SU-DHL-6 (cell line): ENCODE data around the gene CNTNAP4.

Source experiments
- H2AFZ ChIP-seq: fragments of 200-600 bp; sonication (generic); 2 replicates; pipeline ENCODE4 v1.6.1; 2014; ENCODE audit warnings: low read depth, mild to moderate bottlenecking, moderate library complexity, mixed read lengths, antibody characterized with exemption, low read length; ENCODE audit not compliant: severe bottlenecking
- H3F3A ChIP-seq: fragments of 200-600 bp; shearing (Covaris generic); 2 replicates; pipeline ENCODE4 v1.6.0; 2016; ENCODE audit warnings: antibody characterized with exemption, mild to moderate bottlenecking; ENCODE audit not compliant: insufficient read depth
- H3K27ac ChIP-seq: fragments of 200-600 bp; sonication (generic); 2 replicates; pipeline ENCODE4 v1.5.1; 2016; ENCODE audit warnings: low read depth, mild to moderate bottlenecking, low read length, moderate library complexity, mixed read lengths
- H3K27me3 ChIP-seq: fragments of 200-600 bp; sonication (generic), shearing (Covaris generic); 2 replicates; pipeline ENCODE4 v1.6.0; 2014; ENCODE audit warnings: mild to moderate bottlenecking, low read length
- H3K36me3 ChIP-seq: fragments of 200-600 bp; sonication (generic); 2 replicates; pipeline ENCODE4 v1.6.1; 2014; ENCODE audit warnings: mild to moderate bottlenecking, low read length, mixed read lengths
- H3K4me2 ChIP-seq: fragments of 300-600, 200-600 bp; shearing (Covaris generic), sonication (generic); 2 replicates; pipeline ENCODE4 v1.6.0; 2014; ENCODE audit warnings: low read length, low read depth, mild to moderate bottlenecking; ENCODE audit not compliant: poor library complexity, severe bottlenecking
- H3K4me3 ChIP-seq: fragments of 200-600 bp; sonication (generic); 2 replicates; pipeline ENCODE4 v1.5.1; 2014; ENCODE audit warnings: antibody characterized with exemption, low read length, mild to moderate bottlenecking, mixed read lengths; ENCODE audit not compliant: insufficient read depth, poor library complexity, severe bottlenecking
- H3K79me2 ChIP-seq: fragments of 200-600 bp; sonication (generic); 2 replicates; pipeline ENCODE4 v1.6.1; 2014; ENCODE audit warnings: mild to moderate bottlenecking, low read length, moderate library complexity; ENCODE audit not compliant: insufficient read depth
- H3K9ac ChIP-seq: fragments of 200-600 bp; sonication (generic); 2 replicates; pipeline ENCODE4 v1.7.0; 2014; ENCODE audit warnings: mild to moderate bottlenecking, low read length
- H3K9me2 ChIP-seq: fragments of 200-600 bp; sonication (generic); replicated peaks from 2 replicates; pipeline ENCODE4 v1.6.1; 2014; ENCODE audit warnings: low read length; ENCODE audit not compliant: insufficient read depth
- H3K9me3 ChIP-seq: fragments of 200-600 bp; sonication (generic); 2 replicates; pipeline ENCODE4 v1.6.1; 2014; ENCODE audit warnings: low read length, mixed read lengths; ENCODE audit not compliant: insufficient read depth
- H4K20me1 ChIP-seq: fragments of 200-600 bp; sonication (generic); 2 replicates; pipeline ENCODE4 v1.6.1; 2014; ENCODE audit warnings: low read depth, mild to moderate bottlenecking, antibody characterized with exemption, low read length, moderate library complexity, mixed read lengths
- EZH2phosphoT487 ChIP-seq: fragments of 200-600 bp; sonication (generic), shearing (Covaris generic); conservative IDR thresholded peaks from 2 replicates; pipeline ENCODE4 v1.6.1; 2018; ENCODE audit warnings: mild to moderate bottlenecking, antibody characterized with exemption, low read length, moderate library complexity, mixed read lengths
- TF ChIP-seq, protein P1 (sequence below): fragments of 200-600 bp; sonication (generic); IDR thresholded peaks from one replicate; pipeline ENCODE4 v1.5.1; 2017; ENCODE audit warnings: antibody characterized with exemption, mild to moderate bottlenecking, low read length, moderate library complexity; ENCODE audit not compliant: insufficient read depth, poor library complexity, severe bottlenecking

The CNTNAP4 gene

GRCh38 chr16:76235025-76235424, 42.2 kb upstream of the CNTNAP4 start:
- no peaks in the 10 kb centered on the region for H3K36me3 ChIP-seq
- no peak overlapping the region for H3K9ac ChIP-seq
- H3K4me2 ChIP-seq, result no peak overlapping the region
- no peak overlapping the region for H3K27ac ChIP-seq
- no peak overlapping the region for H2AFZ ChIP-seq
- H3K27me3 ChIP-seq, result no peaks in the 10 kb centered on the region
- H3K9me2 ChIP-seq, result no peaks in the 10 kb centered on the region
- no peak for TF ChIP-seq EZH2phosphoT487
- TF ChIP-seq, protein P1, sequence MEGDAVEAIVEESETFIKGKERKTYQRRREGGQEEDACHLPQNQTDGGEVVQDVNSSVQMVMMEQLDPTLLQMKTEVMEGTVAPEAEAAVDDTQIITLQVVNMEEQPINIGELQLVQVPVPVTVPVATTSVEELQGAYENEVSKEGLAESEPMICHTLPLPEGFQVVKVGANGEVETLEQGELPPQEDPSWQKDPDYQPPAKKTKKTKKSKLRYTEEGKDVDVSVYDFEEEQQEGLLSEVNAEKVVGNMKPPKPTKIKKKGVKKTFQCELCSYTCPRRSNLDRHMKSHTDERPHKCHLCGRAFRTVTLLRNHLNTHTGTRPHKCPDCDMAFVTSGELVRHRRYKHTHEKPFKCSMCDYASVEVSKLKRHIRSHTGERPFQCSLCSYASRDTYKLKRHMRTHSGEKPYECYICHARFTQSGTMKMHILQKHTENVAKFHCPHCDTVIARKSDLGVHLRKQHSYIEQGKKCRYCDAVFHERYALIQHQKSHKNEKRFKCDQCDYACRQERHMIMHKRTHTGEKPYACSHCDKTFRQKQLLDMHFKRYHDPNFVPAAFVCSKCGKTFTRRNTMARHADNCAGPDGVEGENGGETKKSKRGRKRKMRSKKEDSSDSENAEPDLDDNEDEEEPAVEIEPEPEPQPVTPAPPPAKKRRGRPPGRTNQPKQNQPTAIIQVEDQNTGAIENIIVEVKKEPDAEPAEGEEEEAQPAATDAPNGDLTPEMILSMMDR, result no peak
- no peaks in the 10 kb centered on the region for H3K9me3 ChIP-seq
- H3F3A ChIP-seq, result no peaks in the 10 kb centered on the region
- H3K4me3 ChIP-seq, result no peak overlapping the region
- H3K79me2 ChIP-seq, result no peaks in the 10 kb centered on the region
- no peaks in the 10 kb centered on the region for H4K20me1 ChIP-seq

- TF ChIP-seq EZH2phosphoT487, result no peak
- TF ChIP-seq, protein P1, result no peak
- H3K36me3 ChIP-seq, result no peaks in the 10 kb centered on the region
- H3K9me3 ChIP-seq, result no peaks in the 10 kb centered on the region
- no peaks in the 10 kb centered on the region for H3K27me3 ChIP-seq
- H3F3A ChIP-seq, result no peaks in the 10 kb centered on the region
- no peak overlapping the region for H3K9ac ChIP-seq
- H3K4me2 ChIP-seq, result no peak overlapping the region
- no peaks in the 10 kb centered on the region for H3K9me2 ChIP-seq
- H3K4me3 ChIP-seq, result no peak overlapping the region
- H3K27ac ChIP-seq, result no peak overlapping the region
- H3K79me2 ChIP-seq, result no peaks in the 10 kb centered on the region
- no peak overlapping the region for H2AFZ ChIP-seq
- no peaks in the 10 kb centered on the region for H4K20me1 ChIP-seq
Measured at GRCh38 chr16:76235426-76235825, 41.8 kb upstream of the CNTNAP4 start.

GRCh38 chr16:76237471-76237870, 39.7 kb upstream of the CNTNAP4 start:
- Histone ChIP-seq H3K36me3 (no peaks in the 10 kb centered on the region), H3K9me3 (no peaks in the 10 kb centered on the region), H3K4me3 (no peak overlapping the region), H2AFZ (no peak overlapping the region), H3K9ac (no peak overlapping the region), H3K79me2 (no peaks in the 10 kb centered on the region), H3K9me2 (no peaks in the 10 kb centered on the region), H3K4me2 (no peak overlapping the region), H3K27ac (no peak overlapping the region), H3F3A (no peaks in the 10 kb centered on the region), H4K20me1 (no peaks in the 10 kb centered on the region), H3K27me3 (no peaks in the 10 kb centered on the region)
- TF ChIP-seq, protein P1, result no peak
- no peak for TF ChIP-seq EZH2phosphoT487

DNA sequence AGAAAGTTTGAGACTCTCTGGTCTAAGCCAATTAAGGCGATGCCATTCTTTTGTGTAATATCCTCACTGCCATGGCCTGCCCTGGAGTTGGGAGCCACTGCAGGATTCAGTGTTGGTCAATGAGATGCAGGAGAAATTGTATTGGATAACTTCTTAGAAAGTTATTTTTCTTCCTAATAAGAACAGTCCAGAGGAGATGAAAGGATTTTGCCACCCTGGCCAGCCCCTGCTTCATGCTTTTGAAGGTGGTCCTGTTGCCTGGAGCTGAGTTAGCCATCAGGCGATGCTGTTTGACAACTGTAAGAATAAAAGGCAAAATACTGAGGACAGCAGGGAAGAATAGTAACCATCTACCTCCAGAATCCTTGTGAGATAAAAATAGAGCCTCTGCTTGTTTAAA, 35.4 kb upstream of the CNTNAP4 start:
- no peaks in the 10 kb centered on the region for H3K36me3 ChIP-seq
- no peak overlapping the region for H3K9ac ChIP-seq
- no peak overlapping the region for H2AFZ ChIP-seq
- no peaks in the 10 kb centered on the region for H3K9me2 ChIP-seq
- no peaks in the 10 kb centered on the region for H4K20me1 ChIP-seq
- H3K4me2 ChIP-seq, result no peak overlapping the region
- H3K27me3 ChIP-seq, result no peaks in the 10 kb centered on the region
- TF ChIP-seq, protein P1, result no peak
- TF ChIP-seq EZH2phosphoT487, result no peak
- no peaks in the 10 kb centered on the region for H3F3A ChIP-seq
- no peak overlapping the region for H3K4me3 ChIP-seq
- H3K9me3 ChIP-seq, result no peaks in the 10 kb centered on the region
- no peaks in the 10 kb centered on the region for H3K79me2 ChIP-seq
- H3K27ac ChIP-seq, result no peak overlapping the region
